ENCODE results near the gene RCN2.

RCN2 gene

DNA sequence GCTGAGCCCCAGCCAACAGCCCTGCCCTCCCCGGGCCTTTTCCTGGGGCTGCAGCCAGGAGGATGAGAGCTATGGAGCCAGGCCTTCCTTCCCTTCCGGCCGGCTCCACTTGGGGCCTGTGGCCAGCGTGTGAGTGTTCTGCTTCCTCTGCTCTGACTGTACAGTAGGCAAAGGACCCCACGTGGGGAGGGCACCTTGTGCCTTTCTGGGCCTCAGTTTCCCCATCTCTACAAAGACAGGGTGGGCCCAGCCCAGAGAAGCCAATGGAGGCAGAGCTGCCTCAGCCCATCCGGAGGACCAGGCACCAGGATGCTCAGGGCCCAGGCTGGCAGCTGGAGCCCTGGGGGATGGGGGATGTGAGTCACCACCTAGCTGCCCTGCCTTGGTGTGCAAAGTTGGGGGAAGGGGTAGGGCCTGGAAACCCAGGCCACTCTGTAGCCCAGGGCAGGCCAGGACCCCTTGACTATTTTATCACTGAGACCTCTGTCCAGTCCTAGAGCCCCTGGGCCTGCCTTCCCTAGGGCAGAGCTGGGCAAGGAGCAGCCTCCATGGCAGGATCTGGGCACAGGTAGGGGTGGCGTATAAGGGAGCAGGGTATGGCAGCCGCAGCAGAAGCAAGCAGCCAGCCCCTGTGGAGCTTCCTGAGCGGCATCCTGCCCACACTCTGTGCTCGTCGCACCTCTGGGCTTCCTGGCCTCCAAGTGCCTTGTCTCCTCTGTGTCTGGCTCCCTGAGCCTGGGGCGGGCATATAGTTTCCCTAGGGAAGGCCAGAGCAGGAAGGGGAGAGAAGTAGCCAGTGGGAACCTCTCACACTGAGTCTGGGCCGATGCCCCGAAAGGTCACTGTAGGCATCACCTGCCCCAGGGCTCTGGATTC is 65.2 kb downstream of the RCN2 start:
- TF ChIP-seq TAF1 (IDR thresholded peaks at IDR 0.05; ENCODE audit: borderline replicate concordance, insufficient read depth, low read length) (no peak), FOXP2 (optimal IDR thresholded peaks at IDR 0.05; ENCODE audit: borderline replicate concordance, extremely low read depth, extremely low read length, insufficient read depth) (no peak), SIN3A (IDR thresholded peaks at IDR 0.05; ENCODE audit: borderline replicate concordance, insufficient read depth, low read length) (no peak)
- TF ChIP-seq, protein P1, sequence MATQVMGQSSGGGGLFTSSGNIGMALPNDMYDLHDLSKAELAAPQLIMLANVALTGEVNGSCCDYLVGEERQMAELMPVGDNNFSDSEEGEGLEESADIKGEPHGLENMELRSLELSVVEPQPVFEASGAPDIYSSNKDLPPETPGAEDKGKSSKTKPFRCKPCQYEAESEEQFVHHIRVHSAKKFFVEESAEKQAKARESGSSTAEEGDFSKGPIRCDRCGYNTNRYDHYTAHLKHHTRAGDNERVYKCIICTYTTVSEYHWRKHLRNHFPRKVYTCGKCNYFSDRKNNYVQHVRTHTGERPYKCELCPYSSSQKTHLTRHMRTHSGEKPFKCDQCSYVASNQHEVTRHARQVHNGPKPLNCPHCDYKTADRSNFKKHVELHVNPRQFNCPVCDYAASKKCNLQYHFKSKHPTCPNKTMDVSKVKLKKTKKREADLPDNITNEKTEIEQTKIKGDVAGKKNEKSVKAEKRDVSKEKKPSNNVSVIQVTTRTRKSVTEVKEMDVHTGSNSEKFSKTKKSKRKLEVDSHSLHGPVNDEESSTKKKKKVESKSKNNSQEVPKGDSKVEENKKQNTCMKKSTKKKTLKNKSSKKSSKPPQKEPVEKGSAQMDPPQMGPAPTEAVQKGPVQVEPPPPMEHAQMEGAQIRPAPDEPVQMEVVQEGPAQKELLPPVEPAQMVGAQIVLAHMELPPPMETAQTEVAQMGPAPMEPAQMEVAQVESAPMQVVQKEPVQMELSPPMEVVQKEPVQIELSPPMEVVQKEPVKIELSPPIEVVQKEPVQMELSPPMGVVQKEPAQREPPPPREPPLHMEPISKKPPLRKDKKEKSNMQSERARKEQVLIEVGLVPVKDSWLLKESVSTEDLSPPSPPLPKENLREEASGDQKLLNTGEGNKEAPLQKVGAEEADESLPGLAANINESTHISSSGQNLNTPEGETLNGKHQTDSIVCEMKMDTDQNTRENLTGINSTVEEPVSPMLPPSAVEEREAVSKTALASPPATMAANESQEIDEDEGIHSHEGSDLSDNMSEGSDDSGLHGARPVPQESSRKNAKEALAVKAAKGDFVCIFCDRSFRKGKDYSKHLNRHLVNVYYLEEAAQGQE (IDR thresholded peaks at IDR 0.05; ENCODE audit: insufficient read depth in 1 of 2, low read depth in 2 of 2, low read length in 2 of 2): no peak

DNA sequence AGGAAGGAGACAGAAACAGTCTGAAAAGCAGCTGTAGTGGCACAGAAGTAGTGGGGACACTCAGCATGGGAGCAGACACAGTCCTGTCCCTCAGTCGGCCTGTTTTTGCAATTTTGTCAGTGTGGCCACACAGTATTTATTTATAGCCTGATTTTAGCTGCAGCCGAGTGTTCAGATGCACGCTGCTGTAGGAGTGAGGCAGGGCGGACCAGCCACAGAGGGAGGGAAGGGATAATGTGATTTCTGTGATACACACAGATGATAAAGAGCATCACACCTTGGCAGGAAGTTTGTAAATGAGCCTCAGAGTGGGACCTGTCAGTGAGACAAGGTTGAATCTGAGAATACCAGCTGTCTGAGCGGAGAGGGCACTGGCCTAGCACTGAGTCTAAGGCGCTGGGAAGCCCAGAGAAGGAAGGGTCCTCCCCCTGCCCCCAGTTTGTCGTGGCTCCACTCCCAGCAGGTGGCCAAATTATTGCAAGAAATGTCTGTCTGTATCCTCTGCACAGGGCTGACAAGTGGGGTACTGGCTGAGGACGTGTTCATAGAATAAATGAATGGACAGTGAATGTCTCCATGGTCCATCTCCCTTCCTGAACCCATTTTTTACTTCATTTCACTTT is 67.2 kb downstream of the RCN2 start:
- no peak for TF ChIP-seq POLR2AphosphoS5 (IDR thresholded peaks at IDR 0.05; ENCODE audit: low read depth, low read length)
- TF ChIP-seq TAF1 (IDR thresholded peaks at IDR 0.05; ENCODE audit: borderline replicate concordance, insufficient read depth, low read length): no peak
- no peak for TF ChIP-seq SIN3A (IDR thresholded peaks at IDR 0.05; ENCODE audit: borderline replicate concordance, insufficient read depth, low read length)
- TF ChIP-seq, protein P1 (IDR thresholded peaks at IDR 0.05; ENCODE audit: insufficient read depth in 1 of 2, low read depth in 2 of 2, low read length in 2 of 2): no peak
- TF ChIP-seq FOXP2 (optimal IDR thresholded peaks at IDR 0.05; ENCODE audit: borderline replicate concordance, extremely low read depth, extremely low read length, insufficient read depth): no peak

DNA sequence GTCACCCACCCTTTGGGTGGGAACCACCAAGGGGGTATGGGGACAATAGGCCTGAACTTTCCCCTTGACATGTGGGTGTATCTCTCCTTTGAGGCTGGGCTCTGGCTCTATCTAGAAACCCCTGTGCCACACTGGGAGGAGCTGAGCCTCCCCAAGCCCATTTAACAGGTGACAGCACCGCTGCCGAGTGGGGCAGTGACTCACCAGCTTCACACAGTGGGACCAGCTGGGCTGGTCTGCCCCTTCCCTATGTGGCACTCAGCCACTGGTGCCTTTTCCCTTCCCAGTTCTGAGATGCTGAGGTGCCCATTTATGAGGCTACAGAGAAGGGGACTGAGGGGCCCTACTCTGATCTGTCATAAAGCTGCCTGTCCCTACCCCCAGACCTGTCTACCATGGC is 68.4 kb downstream of the RCN2 start:
- TF ChIP-seq TAF1 (IDR thresholded peaks at IDR 0.05; ENCODE audit: borderline replicate concordance, insufficient read depth, low read length): no peak
- TF ChIP-seq FOXP2 (optimal IDR thresholded peaks at IDR 0.05; ENCODE audit: borderline replicate concordance, extremely low read depth, extremely low read length, insufficient read depth): no peak
- no peak for TF ChIP-seq POLR2AphosphoS5 (IDR thresholded peaks at IDR 0.05; ENCODE audit: low read depth, low read length)

DNA sequence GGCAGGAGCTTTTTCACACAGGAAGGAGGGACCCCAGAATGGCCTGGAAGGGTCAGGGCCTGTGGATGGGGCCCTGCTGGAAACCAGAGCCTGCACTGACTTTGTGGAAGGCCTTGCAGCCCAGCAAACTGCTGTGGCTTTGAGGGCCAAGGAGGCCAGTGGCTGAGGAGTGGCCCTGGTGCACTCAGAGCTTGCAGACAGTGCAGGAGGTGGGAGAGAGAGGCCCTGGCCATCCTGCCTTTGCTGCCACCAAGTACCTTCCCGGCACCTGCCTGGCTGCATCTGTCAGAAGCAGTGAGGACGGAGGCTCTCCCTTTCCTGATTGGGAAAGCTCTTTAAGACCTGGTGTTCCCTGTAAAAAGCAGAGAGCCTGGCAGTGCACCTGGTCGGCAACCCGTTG is 69.8 kb downstream of the RCN2 start:
- TF ChIP-seq SIN3A (IDR thresholded peaks at IDR 0.05; ENCODE audit: borderline replicate concordance, insufficient read depth, low read length): no peak
- no peak for TF ChIP-seq TAF1 (IDR thresholded peaks at IDR 0.05; ENCODE audit: borderline replicate concordance, insufficient read depth, low read length)
- TF ChIP-seq POLR2AphosphoS5 (IDR thresholded peaks at IDR 0.05; ENCODE audit: low read depth, low read length): no peak
- TF ChIP-seq, protein P1 (IDR thresholded peaks at IDR 0.05; ENCODE audit: insufficient read depth in 1 of 2, low read depth in 2 of 2, low read length in 2 of 2): no peak
- no peak for TF ChIP-seq FOXP2 (optimal IDR thresholded peaks at IDR 0.05; ENCODE audit: borderline replicate concordance, extremely low read depth, extremely low read length, insufficient read depth)

DNA sequence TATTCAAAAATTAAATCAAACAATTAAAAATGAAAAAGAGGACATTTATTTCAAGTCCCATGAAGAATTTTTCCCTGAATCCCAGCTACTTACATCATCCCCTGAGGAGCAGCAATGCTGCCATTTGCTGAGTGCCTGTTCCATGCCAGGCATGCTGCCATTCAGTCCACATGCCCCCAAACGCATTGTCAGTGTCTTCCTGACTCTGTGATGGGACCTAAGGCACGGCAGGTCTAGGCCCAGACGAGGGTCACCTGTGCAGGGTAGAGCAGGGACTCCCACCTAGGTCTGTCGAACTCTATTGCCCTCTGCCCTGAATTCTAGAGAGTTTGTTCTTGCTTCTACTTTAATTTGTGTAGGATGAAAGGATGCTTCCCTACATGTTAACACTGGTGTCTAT is 70.4 kb downstream of the RCN2 start:
- TF ChIP-seq FOXP2 (optimal IDR thresholded peaks at IDR 0.05; ENCODE audit: borderline replicate concordance, extremely low read depth, extremely low read length, insufficient read depth): no peak
- TF ChIP-seq, protein P1 (IDR thresholded peaks at IDR 0.05; ENCODE audit: insufficient read depth in 1 of 2, low read depth in 2 of 2, low read length in 2 of 2): no peak

Measured in PFSK-1 (cell line).